Smooth muscle cell (in vitro differentiated cells): Measurements from ENCODE around the gene TEX54. TPM values are rescaled to one million over a fixed set of nuclear protein-coding genes. Genes with fewer than 3 reads are reported as not detected.

Experiments
- DNase-seq: peaks from one replicate; lab custom pipeline; 2025; ENCODE audit not compliant: unreplicated experiment; lab: John Stamatoyannopoulos, UW
- H2AFZ ChIP-seq: fragments of 200-600 bp; sonication (generic); 2 replicates; pipeline ENCODE4 v1.6.0; 2016; ENCODE audit warnings: antibody characterized with exemption, low read depth, mild to moderate bottlenecking
- H3F3A ChIP-seq: fragments of 200-600 bp; sonication (generic); 2 replicates; pipeline ENCODE4 v1.6.0; 2017; ENCODE audit warnings: antibody characterized with exemption, low read depth
- H3K27ac ChIP-seq: fragments of 200-600 bp; sonication (generic); 2 replicates; pipeline ENCODE4 v1.5.1; 2016; ENCODE audit warnings: low read depth, mild to moderate bottlenecking
- H3K27me3 ChIP-seq: fragments of 200-600 bp; sonication (generic); 2 replicates; pipeline ENCODE4 v1.6.1; 2016; ENCODE audit warnings: low read depth, mild to moderate bottlenecking
- H3K36me3 ChIP-seq: fragments of 200-600 bp; sonication (generic); 2 replicates; pipeline ENCODE4 v1.5.1; 2016; ENCODE audit warnings: low read depth
- H3K4me1 ChIP-seq: fragments of 200-600 bp; sonication (generic); 2 replicates; pipeline ENCODE4 v1.5.1; 2016; ENCODE audit warnings: low read depth
- H3K4me2 ChIP-seq: fragments of 200-600 bp; sonication (generic); 2 replicates; pipeline ENCODE4 v1.6.0; 2016; ENCODE audit warnings: mild to moderate bottlenecking
- H3K4me3 ChIP-seq: fragments of 200-600 bp; sonication (generic); 2 replicates; pipeline ENCODE4 v1.5.1; 2016; ENCODE audit warnings: mild to moderate bottlenecking
- H3K79me2 ChIP-seq: fragments of 200-600 bp; sonication (generic); 2 replicates; pipeline ENCODE4 v1.6.0; 2016; ENCODE audit warnings: low read depth, mild to moderate bottlenecking
- H3K9ac ChIP-seq: fragments of 200-600 bp; sonication (generic); 2 replicates; pipeline ENCODE4 v1.6.0; 2016; ENCODE audit warnings: low read depth
- H3K9me3 ChIP-seq: fragments of 200-600 bp; sonication (generic); replicated peaks from 2 replicates; pipeline ENCODE4 v1.5.1; 2016; ENCODE audit warnings: low read depth
- H4K20me1 ChIP-seq: fragments of 200-600 bp; sonication (generic); 2 replicates; pipeline ENCODE4 v1.6.0; 2016; ENCODE audit warnings: low read depth
- CTCF ChIP-seq: fragments of 200-600 bp; sonication (generic); IDR thresholded peaks from 2 replicates; pipeline ENCODE4 v1.5.1; 2017; ENCODE audit warnings: borderline replicate concordance, mild to moderate bottlenecking, antibody characterized with exemption; ENCODE audit not compliant: insufficient read depth, poor library complexity, severe bottlenecking
- WGBS: methylation state at CpG from one replicate; pipeline ENCODE4 v1.1.7; 2016; ENCODE audit warnings: low lambda C conversion rate; 5-methylcytosine and 5-hydroxymethylcytosine counted together
- polyA plus RNA-seq: library from polyadenylated mRNA; unstranded; fragments of >200 nt; fragmentation: Nextera tagmentation; extraction: Ambion mirVana; gene quantifications from 2 replicates; pipeline ENCODE4 v1.2.1, GENCODE V29; 2016
- total RNA-seq: library from RNA; depleted of rRNA; stranded (reverse); fragments of >200 nt; gene quantifications from 2 replicates; pipeline ENCODE4 v1.2.3, GENCODE V29; 2014

TEX54 gene
- total and polyA plus RNA-seq, 2 experiments from 2014 or later: 1.4 TPM; not detected in 1

DNA sequence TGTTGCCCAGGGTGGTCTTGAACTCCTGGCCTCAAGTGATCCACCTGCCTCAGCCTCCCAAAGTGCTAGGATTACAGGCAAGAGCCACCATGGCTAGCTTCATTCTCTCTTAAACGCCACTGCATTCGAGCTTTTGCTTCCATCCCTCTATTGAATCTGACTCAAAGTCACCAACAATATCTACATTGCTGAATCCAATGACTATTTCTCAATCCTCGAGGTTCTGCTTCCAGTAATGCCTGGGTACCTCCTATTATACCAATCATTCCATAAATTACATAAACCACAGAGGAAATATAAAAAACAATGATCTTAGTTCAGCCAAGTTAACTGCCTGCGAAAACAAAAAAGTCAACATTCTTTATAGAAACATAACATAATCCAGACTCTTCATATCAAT is 15.5 kb downstream of the TEX54 start:
- Histone ChIP-seq H3F3A (no peaks in the 10 kb centered on the region), H3K79me2 (no peaks in the 10 kb centered on the region), H2AFZ (no peak overlapping the region), H3K9ac (no peak overlapping the region), H3K27me3 (no peaks in the 10 kb centered on the region), H3K27ac (no peak overlapping the region), H3K36me3 (peaks cover 17% of the 10 kb centered on the region), H4K20me1 (peaks cover 6% of the 10 kb centered on the region), H3K4me3 (no peak overlapping the region), H3K9me3 (no peaks in the 10 kb centered on the region), H3K4me2 (no peak overlapping the region), H3K4me1 (no peaks in the 10 kb centered on the region)
- 99% methylated on average over 4 of the region's 4 CpGs for WGBS
- TF ChIP-seq CTCF: no peak
- no peak for DNase-seq

- 97% methylated on average over 8 of the region's 8 CpGs for WGBS
Measured at GRCh38 chr11:62816557-62816956, 16.1 kb downstream of the TEX54 start.

DNA sequence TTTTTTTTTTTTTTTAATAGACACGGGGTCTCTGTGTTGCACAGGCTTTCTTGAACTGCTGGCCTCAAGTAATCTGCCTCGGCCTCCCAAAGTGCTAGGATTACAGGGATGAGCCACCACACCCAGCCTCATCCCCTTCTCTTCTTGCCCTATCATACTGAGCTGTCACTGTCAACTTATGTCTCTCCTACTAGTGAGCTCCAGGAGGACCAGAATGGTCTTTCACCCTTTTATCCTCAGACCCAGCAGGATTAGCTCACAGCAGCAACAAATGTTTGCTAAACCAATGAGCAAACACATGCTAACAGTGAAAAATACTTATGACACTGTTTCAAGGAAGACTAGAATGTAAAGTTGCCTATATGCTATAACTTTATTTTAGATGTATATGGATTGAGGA is 21.0 kb downstream of the TEX54 start:
- peaks cover 13% of the 10 kb centered on the region for H3F3A ChIP-seq

More at GRCh38 chr11:62816557-62816956, 16.1 kb downstream of the TEX54 start:
- no peak for TF ChIP-seq CTCF
- Histone ChIP-seq H3K9me3 (no peaks in the 10 kb centered on the region), H3K9ac (no peak overlapping the region), H3K27me3 (no peaks in the 10 kb centered on the region), H3K27ac (no peak overlapping the region), H2AFZ (no peak overlapping the region), H3F3A (no peaks in the 10 kb centered on the region), H3K4me2 (no peak overlapping the region), H3K4me3 (no peak overlapping the region), H3K4me1 (no peaks in the 10 kb centered on the region), H4K20me1 (peaks cover 6% of the 10 kb centered on the region), H3K36me3 (peaks cover 17% of the 10 kb centered on the region), H3K79me2 (no peaks in the 10 kb centered on the region)
- DNase-seq: no peak

More for the DNA sequence above, 21.0 kb downstream of the TEX54 start:
- WGBS: 93% methylated on average over 2 of the region's 2 CpGs
- Histone ChIP-seq H3K4me3 (no peak overlapping the region), H3K9ac (no peak overlapping the region), H4K20me1 (no peaks in the 10 kb centered on the region), H2AFZ (no peak overlapping the region), H3K9me3 (no peaks in the 10 kb centered on the region), H3K4me2 (no peak overlapping the region), H3K27me3 (no peaks in the 10 kb centered on the region), H3K4me1 (peaks cover 2% of the 10 kb centered on the region), H3K36me3 (no peaks in the 10 kb centered on the region), H3K79me2 (no peaks in the 10 kb centered on the region), H3K27ac (no peak overlapping the region)
- DNase-seq: no peak
- no peak for TF ChIP-seq CTCF
